ENCODE results near the gene HHAT. TPM values are rescaled to one million over a fixed set of nuclear protein-coding genes. Genes with fewer than 3 reads are reported as not detected.

The HHAT gene
- total and polyA plus RNA-seq, 2 donors (not counting 3 experiments of a cell fraction or from before 2014, with no cell fraction given) = 2.4 to 4.3 TPM

DNA sequence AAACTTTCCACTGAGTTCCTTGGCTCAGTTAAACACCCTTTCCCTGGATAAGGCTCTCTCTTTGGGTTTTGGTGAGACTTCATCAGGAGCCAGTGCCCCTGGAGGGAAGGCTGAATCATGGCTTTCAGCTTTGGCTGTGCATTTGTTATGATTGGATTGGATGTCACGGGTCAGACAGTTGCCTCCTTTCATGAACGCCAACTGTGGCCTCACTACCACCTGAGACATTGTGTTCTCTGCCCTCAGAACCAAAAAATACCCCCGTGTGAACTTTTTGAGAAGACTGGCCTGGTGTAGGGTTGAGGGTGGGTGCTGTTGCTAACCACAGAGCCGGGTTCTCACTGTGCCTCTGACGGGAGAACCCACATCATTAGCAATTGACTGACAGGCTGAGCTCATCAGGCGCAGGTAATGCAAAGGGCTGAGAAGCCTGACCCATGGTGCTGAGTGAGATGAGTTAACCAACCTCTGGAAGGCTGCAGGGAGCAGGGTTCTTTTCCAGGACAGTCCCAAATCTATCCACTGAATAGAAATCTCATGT lies 65.6 kb downstream of the HHAT start:
- FAIRE-seq (no peak), DNase-seq (ENCODE audit: low read depth, low spot score) (no peak)
- Histone ChIP-seq H3K9ac (replicated peaks; ENCODE audit: extremely low read depth, insufficient read depth, low read length) (no peak overlapping the region), H3K4me2 (ENCODE audit: insufficient read depth, low read length) (no peak overlapping the region), H3K9me3 (replicated peaks; ENCODE audit: control insufficient read depth, insufficient read depth, low read length) (no peaks in the 10 kb centered on the region), H3K27me3 (ENCODE audit: control insufficient read depth in 2 of 2, insufficient read depth in 2 of 2, low read length in 2 of 2) (no peaks in the 10 kb centered on the region), H4K20me1 (replicated peaks; ENCODE audit: control insufficient read depth, extremely low read depth, insufficient read depth, low read length) (no peaks in the 10 kb centered on the region), H3K36me3 (ENCODE audit: control insufficient read depth in 2 of 2, extremely low read depth in 1 of 2, insufficient read depth in 2 of 2, low read length in 2 of 2) (no peaks in the 10 kb centered on the region), H3K79me2 (ENCODE audit: control insufficient read depth, insufficient read depth, low read length) (no peaks in the 10 kb centered on the region), H3K9me1 (replicated peaks; ENCODE audit: control insufficient read depth, extremely low read depth, insufficient read depth, low read length) (no peaks in the 10 kb centered on the region), H3K4me1 (ENCODE audit: control insufficient read depth, extremely low read depth, insufficient read depth, low read length) (no peaks in the 10 kb centered on the region), H3K4me3 (replicated peaks in 1 of 3; ENCODE audit: insufficient read depth in 1 of 3, low read depth in 1 of 3, low read length in 3 of 3) (no peak overlapping the region), H2AFZ (ENCODE audit: low read depth, low read length) (no peak overlapping the region), H3K27ac (ENCODE audit: insufficient read depth, low read depth, low read length) (no peak overlapping the region)
- CTCF ChIA-PET = no interaction called here
- POLR2A ChIA-PET = interaction anchor here (0.9 kb wide), 1 partner anchor 21 kb away, joined by 3 read pairs; no protein-coding TSS in a partner anchor
- TF ChIP-seq MYC (IDR thresholded peaks at IDR 0.05; ENCODE audit: low read depth, low read length) = no peak
- TF ChIP-seq JUN (IDR thresholded peaks at IDR 0.05; ENCODE audit: borderline replicate concordance, insufficient read depth, insufficient read length, low read depth) = no peak
- TF ChIP-seq POLR2A (IDR thresholded peaks at IDR 0.05; ENCODE audit: low read depth, low read length) = no peak
- no peak for TF ChIP-seq GATA2 (IDR thresholded peaks at IDR 0.05; ENCODE audit: insufficient read depth, insufficient read length, low read depth, low read length)
- no peak for TF ChIP-seq POLR2AphosphoS5 (IDR thresholded peaks at IDR 0.05; ENCODE audit: insufficient read depth, low read depth, low read length)
- TF ChIP-seq, protein P1, sequence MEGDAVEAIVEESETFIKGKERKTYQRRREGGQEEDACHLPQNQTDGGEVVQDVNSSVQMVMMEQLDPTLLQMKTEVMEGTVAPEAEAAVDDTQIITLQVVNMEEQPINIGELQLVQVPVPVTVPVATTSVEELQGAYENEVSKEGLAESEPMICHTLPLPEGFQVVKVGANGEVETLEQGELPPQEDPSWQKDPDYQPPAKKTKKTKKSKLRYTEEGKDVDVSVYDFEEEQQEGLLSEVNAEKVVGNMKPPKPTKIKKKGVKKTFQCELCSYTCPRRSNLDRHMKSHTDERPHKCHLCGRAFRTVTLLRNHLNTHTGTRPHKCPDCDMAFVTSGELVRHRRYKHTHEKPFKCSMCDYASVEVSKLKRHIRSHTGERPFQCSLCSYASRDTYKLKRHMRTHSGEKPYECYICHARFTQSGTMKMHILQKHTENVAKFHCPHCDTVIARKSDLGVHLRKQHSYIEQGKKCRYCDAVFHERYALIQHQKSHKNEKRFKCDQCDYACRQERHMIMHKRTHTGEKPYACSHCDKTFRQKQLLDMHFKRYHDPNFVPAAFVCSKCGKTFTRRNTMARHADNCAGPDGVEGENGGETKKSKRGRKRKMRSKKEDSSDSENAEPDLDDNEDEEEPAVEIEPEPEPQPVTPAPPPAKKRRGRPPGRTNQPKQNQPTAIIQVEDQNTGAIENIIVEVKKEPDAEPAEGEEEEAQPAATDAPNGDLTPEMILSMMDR (IDR thresholded peaks at IDR 0.05; ENCODE audit: extremely low read depth in 1 of 2, insufficient read depth in 1 of 2, low read depth in 1 of 2, low read length in 2 of 2) = no peak
- TF ChIP-seq EZH2 (IDR thresholded peaks at IDR 0.05; ENCODE audit: borderline replicate concordance, low read depth, low read length, severe bottlenecking) = no peak
- TF ChIP-seq FOS (IDR thresholded peaks at IDR 0.05; ENCODE audit: borderline replicate concordance, insufficient read depth, low read length) = no peak
- TF ChIP-seq, protein P2, sequence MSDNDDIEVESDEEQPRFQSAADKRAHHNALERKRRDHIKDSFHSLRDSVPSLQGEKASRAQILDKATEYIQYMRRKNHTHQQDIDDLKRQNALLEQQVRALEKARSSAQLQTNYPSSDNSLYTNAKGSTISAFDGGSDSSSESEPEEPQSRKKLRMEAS (IDR thresholded peaks at IDR 0.05; ENCODE audit: insufficient read depth, insufficient read length) = no peak
- dilution Hi-C loops (cut with MboI; ENCODE audit: extremely low pct_ligation_motif_present, low sequenced_read_pairs) = no loop called here
- intact Hi-C loops (cut with micrococcal nuclease) = no loop called here
- BruUV-seq (replicated peaks) = no TSS peak
